ENCODE results near the gene STK32C. TPM values are rescaled to one million over a fixed set of nuclear protein-coding genes. Genes with fewer than 3 reads are reported as not detected.

The STK32C gene
- total RNA-seq, 1 donor from 2014 or later: 9.9 TPM

GRCh38 chr10:132230557-132231210 lies 77.1 kb downstream of the STK32C start:
- Mint-ChIP-seq H3K4me1 (peaks cover 7% of the 10 kb centered on the region), H3K4me3 (no peak overlapping the region), H3K27ac (no peak overlapping the region), H3K27me3 (ENCODE audit: low read depth) (peaks cover 2% of the 10 kb centered on the region), H3K9me3 (no peaks in the 10 kb centered on the region), H3K36me3 (no peaks in the 10 kb centered on the region)
- no peak for DNase-seq (ENCODE audit: low spot score in 2 of 2, unreplicated experiment in 2 of 2)
- no peak for TF ChIP-seq CTCF (IDR thresholded peaks at IDR 0.05; ENCODE audit: unreplicated experiment)

GRCh38 chr10:132229834-132230556 lies 77.8 kb downstream of the STK32C start:
- no peaks in the 10 kb centered on the region for H3K36me3 Mint-ChIP-seq
- no peak overlapping the region for H3K4me3 Mint-ChIP-seq
- H3K4me1 Mint-ChIP-seq: peaks cover 7% of the 10 kb centered on the region
- no peaks in the 10 kb centered on the region for H3K9me3 Mint-ChIP-seq
- no peak overlapping the region for H3K27ac Mint-ChIP-seq
- no peak for DNase-seq (ENCODE audit: low spot score in 2 of 2, unreplicated experiment in 2 of 2)
- peaks cover 2% of the 10 kb centered on the region for H3K27me3 Mint-ChIP-seq (ENCODE audit: low read depth)
- TF ChIP-seq CTCF (IDR thresholded peaks at IDR 0.05; ENCODE audit: unreplicated experiment): no peak

GRCh38 chr10:132229096-132229495 lies 78.7 kb downstream of the STK32C start:
- no peak for TF ChIP-seq CTCF (IDR thresholded peaks at IDR 0.05; ENCODE audit: unreplicated experiment)
- Mint-ChIP-seq H3K27me3 (ENCODE audit: low read depth) (peaks cover 2% of the 10 kb centered on the region), H3K4me1 (peaks cover 7% of the 10 kb centered on the region), H3K36me3 (no peaks in the 10 kb centered on the region), H3K27ac (no peak overlapping the region), H3K9me3 (no peaks in the 10 kb centered on the region), H3K4me3 (no peak overlapping the region)
- no peak for DNase-seq (ENCODE audit: low spot score in 2 of 2, unreplicated experiment in 2 of 2)

GRCh38 chr10:132228616-132229015 lies 79.1 kb downstream of the STK32C start:
- no peaks in the 10 kb centered on the region for H3K36me3 Mint-ChIP-seq
- peaks cover 2% of the 10 kb centered on the region for H3K27me3 Mint-ChIP-seq (ENCODE audit: low read depth)
- peaks cover 7% of the 10 kb centered on the region for H3K4me1 Mint-ChIP-seq
- H3K27ac Mint-ChIP-seq: no peak overlapping the region
- no peaks in the 10 kb centered on the region for H3K9me3 Mint-ChIP-seq
- no peak overlapping the region for H3K4me3 Mint-ChIP-seq
- TF ChIP-seq CTCF (IDR thresholded peaks at IDR 0.05; ENCODE audit: unreplicated experiment): no peak
- DNase-seq (ENCODE audit: low spot score in 2 of 2, unreplicated experiment in 2 of 2): no peak

DNA sequence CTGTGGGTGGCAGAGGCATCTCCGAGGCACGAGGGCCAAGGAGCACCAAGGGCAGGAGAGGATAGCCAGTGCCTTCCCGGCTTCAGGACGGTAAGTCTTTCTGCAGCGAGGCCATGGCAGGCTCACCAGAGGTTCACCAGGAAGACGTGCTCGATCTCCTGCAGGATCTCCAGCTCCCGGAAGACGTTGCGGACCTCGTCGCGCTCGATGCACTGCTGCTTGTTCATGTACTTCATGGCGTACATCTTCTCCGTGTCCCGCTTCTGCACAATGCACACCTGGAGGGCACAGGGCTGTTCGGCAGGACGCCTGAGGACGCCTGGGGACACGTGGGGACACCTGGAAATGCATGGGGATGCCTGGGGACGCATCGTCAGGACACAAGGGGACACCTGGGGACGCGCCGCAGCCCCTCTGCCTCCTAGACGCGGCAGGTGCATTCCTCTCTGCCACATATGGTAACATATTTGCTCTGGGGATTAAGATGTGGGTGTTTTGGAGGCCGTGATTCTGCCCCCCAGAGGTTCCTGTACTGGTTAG lies 79.8 kb downstream of the STK32C start:
- no peak for TF ChIP-seq CTCF (IDR thresholded peaks at IDR 0.05; ENCODE audit: unreplicated experiment)
- no peak overlapping the region for H3K4me3 Mint-ChIP-seq
- H3K4me1 Mint-ChIP-seq: peaks cover 7% of the 10 kb centered on the region
- peaks cover 2% of the 10 kb centered on the region for H3K27me3 Mint-ChIP-seq (ENCODE audit: low read depth)
- DNase-seq (ENCODE audit: low spot score in 2 of 2, unreplicated experiment in 2 of 2): no peak
- no peaks in the 10 kb centered on the region for H3K9me3 Mint-ChIP-seq
- H3K36me3 Mint-ChIP-seq: no peaks in the 10 kb centered on the region
- H3K27ac Mint-ChIP-seq: no peak overlapping the region

Measured in mesothelial cell of epicardium (in vitro differentiated cells).